Measurements from ENCODE around the gene DNASE1L1. TPM values are rescaled to one million over a fixed set of nuclear protein-coding genes. Genes with fewer than 3 reads are reported as not detected.

The DNASE1L1 gene
- total RNA-seq, 4 donors from 2014 or later, result 33.4 to 47.3 (median 38.8) TPM

DNA sequence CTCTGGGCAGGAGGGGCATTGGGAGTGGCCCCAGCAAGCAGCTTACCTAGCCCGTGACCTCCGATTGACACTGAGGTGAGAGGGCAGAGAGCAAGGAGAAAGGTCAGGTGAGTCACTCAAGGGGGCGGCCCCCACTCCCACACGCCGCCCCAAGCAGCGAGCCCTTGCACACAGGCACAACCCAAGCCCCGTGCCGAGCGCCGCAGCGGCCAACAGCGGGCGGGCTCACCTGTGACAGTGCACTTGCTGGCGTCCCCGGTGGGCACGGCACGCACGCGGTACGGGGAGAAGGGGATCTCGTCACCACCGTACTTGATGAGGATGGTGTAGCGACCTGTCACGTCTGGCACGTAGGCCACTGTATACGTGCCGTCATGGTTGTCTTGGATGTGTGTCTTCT lies 51.8 kb downstream of the DNASE1L1 start:
- ATAC-seq (ENCODE audit: low FRiP score) (no peak), DNase-seq (ENCODE audit: low spot score) (no peak)
- TF ChIP-seq, protein P1, sequence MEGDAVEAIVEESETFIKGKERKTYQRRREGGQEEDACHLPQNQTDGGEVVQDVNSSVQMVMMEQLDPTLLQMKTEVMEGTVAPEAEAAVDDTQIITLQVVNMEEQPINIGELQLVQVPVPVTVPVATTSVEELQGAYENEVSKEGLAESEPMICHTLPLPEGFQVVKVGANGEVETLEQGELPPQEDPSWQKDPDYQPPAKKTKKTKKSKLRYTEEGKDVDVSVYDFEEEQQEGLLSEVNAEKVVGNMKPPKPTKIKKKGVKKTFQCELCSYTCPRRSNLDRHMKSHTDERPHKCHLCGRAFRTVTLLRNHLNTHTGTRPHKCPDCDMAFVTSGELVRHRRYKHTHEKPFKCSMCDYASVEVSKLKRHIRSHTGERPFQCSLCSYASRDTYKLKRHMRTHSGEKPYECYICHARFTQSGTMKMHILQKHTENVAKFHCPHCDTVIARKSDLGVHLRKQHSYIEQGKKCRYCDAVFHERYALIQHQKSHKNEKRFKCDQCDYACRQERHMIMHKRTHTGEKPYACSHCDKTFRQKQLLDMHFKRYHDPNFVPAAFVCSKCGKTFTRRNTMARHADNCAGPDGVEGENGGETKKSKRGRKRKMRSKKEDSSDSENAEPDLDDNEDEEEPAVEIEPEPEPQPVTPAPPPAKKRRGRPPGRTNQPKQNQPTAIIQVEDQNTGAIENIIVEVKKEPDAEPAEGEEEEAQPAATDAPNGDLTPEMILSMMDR (IDR thresholded peaks at IDR 0.05), result no peak

GRCh38 chrX:154356596-154356995 lies 52.5 kb downstream of the DNASE1L1 start:
- no peak for ATAC-seq (ENCODE audit: low FRiP score)
- DNase-seq (ENCODE audit: low spot score), result no peak
- TF ChIP-seq, protein P1 (IDR thresholded peaks at IDR 0.05), result no peak

DNA sequence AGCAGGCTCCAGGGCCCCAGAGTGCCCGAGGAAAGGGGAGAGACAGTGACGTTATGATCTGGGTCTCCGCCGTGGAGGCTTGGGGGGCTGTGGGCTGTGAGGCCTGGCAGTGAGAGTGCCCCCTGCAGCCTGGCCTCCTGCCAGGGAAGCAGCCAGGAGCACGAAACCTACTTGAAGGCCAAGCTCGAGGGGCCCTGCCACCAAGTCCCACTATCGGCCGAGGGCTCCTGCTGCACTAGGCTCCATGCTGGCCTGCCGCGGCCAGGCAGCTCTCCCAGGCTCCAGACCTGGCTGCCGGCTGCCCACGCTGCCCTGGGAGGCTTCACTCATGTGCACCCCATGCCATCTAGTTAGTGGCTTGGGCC lies 53.3 kb downstream of the DNASE1L1 start:
- TF ChIP-seq, protein P1 (IDR thresholded peaks at IDR 0.05), result no peak
- DNase-seq (ENCODE audit: low spot score) (no peak), ATAC-seq (ENCODE audit: low FRiP score) (no peak)

- TF ChIP-seq, protein P1 (IDR thresholded peaks at IDR 0.05), result no peak
- DNase-seq (ENCODE audit: low spot score) (no peak), ATAC-seq (ENCODE audit: low FRiP score) (no peak)
Observed at GRCh38 chrX:154355094-154355775, 53.8 kb downstream of the DNASE1L1 start.

GRCh38 chrX:154354516-154354915 lies 54.5 kb downstream of the DNASE1L1 start:
- ATAC-seq (ENCODE audit: low FRiP score), result no peak
- TF ChIP-seq, protein P1 (IDR thresholded peaks at IDR 0.05), result no peak

GRCh38 chrX:154354013-154354412 lies 55.0 kb downstream of the DNASE1L1 start:
- no peak for DNase-seq (ENCODE audit: low spot score)
- no peak for ATAC-seq (ENCODE audit: low FRiP score)
- TF ChIP-seq, protein P1 (IDR thresholded peaks at IDR 0.05), result no peak

More at GRCh38 chrX:154354516-154354915, 54.5 kb downstream of the DNASE1L1 start:
- DNase-seq (ENCODE audit: low spot score), result no peak

- TF ChIP-seq, protein P1 (IDR thresholded peaks at IDR 0.05), result no peak
- no peak for ATAC-seq (ENCODE audit: low FRiP score)
- DNase-seq (ENCODE audit: low spot score), result no peak
Observed at GRCh38 chrX:154353172-154353843, 55.7 kb downstream of the DNASE1L1 start.
